ENCODE measurements around the gene TMEM35A. TPM values are rescaled to one million over a fixed set of nuclear protein-coding genes. Genes with fewer than 3 reads are reported as not detected.

TMEM35A gene
- total RNA-seq, 1 donor: 14.4 TPM

GRCh38 chrX:101057093-101057714 is 21.5 kb upstream of the TMEM35A start:
- no peak for TF ChIP-seq CTCF (IDR thresholded peaks at IDR 0.05; ENCODE audit: insufficient read depth, low read length)
- no peak overlapping the region for H3K4me3 ChIP-seq (ENCODE audit: low read depth, low read length)
- peak; percentile 56 for DNase-seq (ENCODE audit: low read depth)

- no peak overlapping the region for H3K4me3 ChIP-seq (ENCODE audit: low read depth, low read length)
- DNase-seq (ENCODE audit: low read depth): peak; percentile 10
- no peak for TF ChIP-seq CTCF (IDR thresholded peaks at IDR 0.05; ENCODE audit: insufficient read depth, low read length)
Measured at GRCh38 chrX:101062176-101062575, 16.5 kb upstream of the TMEM35A start.

GRCh38 chrX:101071582-101071981 is 7.1 kb upstream of the TMEM35A start:
- TF ChIP-seq CTCF (IDR thresholded peaks at IDR 0.05; ENCODE audit: insufficient read depth, low read length): no peak

GRCh38 chrX:101079736-101080270 is 1.1 kb downstream of the TMEM35A start:
- no peak for TF ChIP-seq CTCF (IDR thresholded peaks at IDR 0.05; ENCODE audit: insufficient read depth, low read length)
- DNase-seq (ENCODE audit: low read depth): no peak
- H3K4me3 ChIP-seq (ENCODE audit: low read depth, low read length): peak overlapping the region; percentile 67

More at GRCh38 chrX:101071582-101071981, 7.1 kb upstream of the TMEM35A start:
- no peak overlapping the region for H3K4me3 ChIP-seq (ENCODE audit: low read depth, low read length)
- no peak for DNase-seq (ENCODE audit: low read depth)

GRCh38 chrX:101080326-101081124 is 1.8 kb downstream of the TMEM35A start:
- TF ChIP-seq CTCF (IDR thresholded peaks at IDR 0.05; ENCODE audit: insufficient read depth, low read length): no peak
- H3K4me3 ChIP-seq (ENCODE audit: low read depth, low read length): peak overlapping the region; percentile 67
- no peak for DNase-seq (ENCODE audit: low read depth)

- no peak overlapping the region for H3K4me3 ChIP-seq (ENCODE audit: low read depth, low read length)
- TF ChIP-seq CTCF (IDR thresholded peaks at IDR 0.05; ENCODE audit: insufficient read depth, low read length): no peak
- DNase-seq (ENCODE audit: low read depth): peak; percentile 11
Measured at GRCh38 chrX:101081231-101081630, 2.6 kb downstream of the TMEM35A start.

Data from fibroblast of the aortic adventitia (primary cell).